ENCODE measurements around the gene C3orf33.

The C3orf33 gene

DNA sequence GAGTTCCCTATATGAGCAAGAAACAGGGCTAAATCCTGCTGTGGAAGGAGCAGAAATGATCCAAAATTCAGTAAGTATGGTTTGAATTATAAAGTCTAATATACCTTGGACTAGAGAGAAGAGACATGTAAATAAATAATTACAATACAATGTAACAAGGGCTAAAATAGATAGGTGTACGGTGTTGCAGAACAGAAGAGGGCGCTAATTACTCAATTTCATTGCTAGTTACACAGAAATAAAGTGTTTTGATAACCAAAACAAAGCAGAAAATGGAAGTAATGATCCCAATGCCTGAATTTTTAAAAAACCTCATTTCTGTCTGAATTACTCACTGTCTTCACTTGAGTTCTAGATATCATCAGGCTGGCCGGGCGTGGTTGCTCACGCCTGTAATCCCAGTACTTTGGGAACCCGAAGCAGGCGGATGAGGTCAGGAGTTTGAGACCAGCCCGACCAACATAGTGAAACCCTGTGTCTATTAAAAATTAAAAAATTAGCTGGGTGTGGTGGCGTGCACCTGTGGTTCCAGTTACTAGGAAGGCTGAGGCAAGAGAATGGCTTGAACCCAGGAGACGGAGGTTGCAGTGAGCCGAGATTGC, 52.9 kb downstream of the C3orf33 start:
- Histone ChIP-seq H3K27me3 (ENCODE audit: control insufficient read depth, insufficient read depth, low read length, poor library complexity, severe bottlenecking) (no peaks in the 10 kb centered on the region), H3K27ac (ENCODE audit: insufficient read depth, low read depth, low read length, poor library complexity, severe bottlenecking) (no peak overlapping the region), H3K4me1 (ENCODE audit: control insufficient read depth, insufficient read depth, low read length) (peaks cover 27% of the 10 kb centered on the region), H3K4me3 (ENCODE audit: insufficient read depth, low read depth, low read length) (no peak overlapping the region), H3K36me3 (ENCODE audit: control insufficient read depth, insufficient read depth, low read length) (no peaks in the 10 kb centered on the region), H3K9me3 (ENCODE audit: control insufficient read depth, low read length) (no peaks in the 10 kb centered on the region)
- 79 to 83% methylated on average over 10 to 11 of the region's 11 CpGs for WGBS, 2 experiments

- no peaks in the 10 kb centered on the region for H3K27me3 ChIP-seq (ENCODE audit: control insufficient read depth, insufficient read depth, low read length, poor library complexity, severe bottlenecking)
- H3K36me3 ChIP-seq (ENCODE audit: control insufficient read depth, insufficient read depth, low read length), result no peaks in the 10 kb centered on the region
- H3K9me3 ChIP-seq (ENCODE audit: control insufficient read depth, low read length), result no peaks in the 10 kb centered on the region
- H3K27ac ChIP-seq (ENCODE audit: insufficient read depth, low read depth, low read length, poor library complexity, severe bottlenecking), result peak overlapping the region; percentile 96
- H3K4me3 ChIP-seq (ENCODE audit: insufficient read depth, low read depth, low read length), result no peak overlapping the region
- 80 to 87% methylated on average over 8 of the region's 8 CpGs for WGBS, 2 experiments
- H3K4me1 ChIP-seq (ENCODE audit: control insufficient read depth, insufficient read depth, low read length), result peaks cover 54% of the 10 kb centered on the region
These were observed 57.3 kb downstream of the C3orf33 start for GRCh38 chr3:155748611-155749365.

GRCh38 chr3:155747946-155748290, 58.2 kb downstream of the C3orf33 start:
- Histone ChIP-seq H3K9me3 (ENCODE audit: control insufficient read depth, low read length) (no peaks in the 10 kb centered on the region), H3K36me3 (ENCODE audit: control insufficient read depth, insufficient read depth, low read length) (no peaks in the 10 kb centered on the region), H3K4me3 (ENCODE audit: insufficient read depth, low read depth, low read length) (no peak overlapping the region), H3K4me1 (ENCODE audit: control insufficient read depth, insufficient read depth, low read length) (peaks cover 58% of the 10 kb centered on the region), H3K27me3 (ENCODE audit: control insufficient read depth, insufficient read depth, low read length, poor library complexity, severe bottlenecking) (no peaks in the 10 kb centered on the region), H3K27ac (ENCODE audit: insufficient read depth, low read depth, low read length, poor library complexity, severe bottlenecking) (peak overlapping the region; percentile 96)
- WGBS, 2 experiments, result 61 to 72% methylated on average over 3 of the region's 3 CpGs

GRCh38 chr3:155747286-155747945, 58.7 kb downstream of the C3orf33 start:
- H3K4me3 ChIP-seq (ENCODE audit: insufficient read depth, low read depth, low read length), result no peak overlapping the region

GRCh38 chr3:155746703-155747102, 59.4 kb downstream of the C3orf33 start:
- 11% methylated on average over 1 of the region's 1 CpG; no CpG with 5 or more reads in 1 of the 2 experiments for WGBS, 2 experiments

More at GRCh38 chr3:155747286-155747945, 58.7 kb downstream of the C3orf33 start:
- Histone ChIP-seq H3K4me1 (ENCODE audit: control insufficient read depth, insufficient read depth, low read length) (peaks cover 57% of the 10 kb centered on the region), H3K27me3 (ENCODE audit: control insufficient read depth, insufficient read depth, low read length, poor library complexity, severe bottlenecking) (no peaks in the 10 kb centered on the region), H3K36me3 (ENCODE audit: control insufficient read depth, insufficient read depth, low read length) (no peaks in the 10 kb centered on the region), H3K9me3 (ENCODE audit: control insufficient read depth, low read length) (no peaks in the 10 kb centered on the region), H3K27ac (ENCODE audit: insufficient read depth, low read depth, low read length, poor library complexity, severe bottlenecking) (peak overlapping the region; percentile 96)
- 3 to 19% methylated on average over 1 to 2 of the region's 2 CpGs for WGBS, 2 experiments

GRCh38 chr3:155745795-155746550, 60.1 kb downstream of the C3orf33 start:
- Histone ChIP-seq H3K27me3 (ENCODE audit: control insufficient read depth, insufficient read depth, low read length, poor library complexity, severe bottlenecking) (no peaks in the 10 kb centered on the region), H3K4me3 (ENCODE audit: insufficient read depth, low read depth, low read length) (peak overlapping the region; percentile 24), H3K27ac (ENCODE audit: insufficient read depth, low read depth, low read length, poor library complexity, severe bottlenecking) (peak overlapping the region; percentile 96), H3K36me3 (ENCODE audit: control insufficient read depth, insufficient read depth, low read length) (no peaks in the 10 kb centered on the region), H3K4me1 (ENCODE audit: control insufficient read depth, insufficient read depth, low read length) (peaks cover 54% of the 10 kb centered on the region), H3K9me3 (ENCODE audit: control insufficient read depth, low read length) (no peaks in the 10 kb centered on the region)
- 1 to 3% methylated on average over 19 of the region's 19 CpGs for WGBS, 2 experiments

More at GRCh38 chr3:155746703-155747102, 59.4 kb downstream of the C3orf33 start:
- H3K27me3 ChIP-seq (ENCODE audit: control insufficient read depth, insufficient read depth, low read length, poor library complexity, severe bottlenecking), result no peaks in the 10 kb centered on the region
- no peaks in the 10 kb centered on the region for H3K36me3 ChIP-seq (ENCODE audit: control insufficient read depth, insufficient read depth, low read length)
- H3K27ac ChIP-seq (ENCODE audit: insufficient read depth, low read depth, low read length, poor library complexity, severe bottlenecking), result peak overlapping the region; percentile 96
- H3K4me3 ChIP-seq (ENCODE audit: insufficient read depth, low read depth, low read length), result peak overlapping the region; percentile 24
- H3K9me3 ChIP-seq (ENCODE audit: control insufficient read depth, low read length), result no peaks in the 10 kb centered on the region
- H3K4me1 ChIP-seq (ENCODE audit: control insufficient read depth, insufficient read depth, low read length), result peaks cover 52% of the 10 kb centered on the region

- no peaks in the 10 kb centered on the region for H3K27me3 ChIP-seq (ENCODE audit: control insufficient read depth, insufficient read depth, low read length, poor library complexity, severe bottlenecking)
- H3K4me3 ChIP-seq (ENCODE audit: insufficient read depth, low read depth, low read length), result peak within 1 kb of the TSS; percentile 87
- peaks cover 61% of the 10 kb centered on the region for H3K4me1 ChIP-seq (ENCODE audit: control insufficient read depth, insufficient read depth, low read length)
- WGBS, 2 experiments, result 1% methylated on average over 33 of the region's 33 CpGs
- H3K27ac ChIP-seq (ENCODE audit: insufficient read depth, low read depth, low read length, poor library complexity, severe bottlenecking), result peak within 1 kb of the TSS; percentile 96
- H3K36me3 ChIP-seq (ENCODE audit: control insufficient read depth, insufficient read depth, low read length), result no peaks in the 10 kb centered on the region
- H3K9me3 ChIP-seq (ENCODE audit: control insufficient read depth, low read length), result no peaks in the 10 kb centered on the region
These were observed 61.3 kb downstream of the C3orf33 start, which contains the start of gene PLCH1 for GRCh38 chr3:155744626-155745324. PLCH1 (minus strand) TSS chr3:155745071; CDS start chr3:155704224, 40,847 bp downstream.

- H3K4me3 ChIP-seq (ENCODE audit: insufficient read depth, low read depth, low read length), result peak overlapping the region; percentile 87
- no peaks in the 10 kb centered on the region for H3K36me3 ChIP-seq (ENCODE audit: control insufficient read depth, insufficient read depth, low read length)
- peaks cover 58% of the 10 kb centered on the region for H3K4me1 ChIP-seq (ENCODE audit: control insufficient read depth, insufficient read depth, low read length)
- no peaks in the 10 kb centered on the region for H3K27me3 ChIP-seq (ENCODE audit: control insufficient read depth, insufficient read depth, low read length, poor library complexity, severe bottlenecking)
- no peaks in the 10 kb centered on the region for H3K9me3 ChIP-seq (ENCODE audit: control insufficient read depth, low read length)
- WGBS, 2 experiments, result 0% methylated on average over 48 of the region's 48 CpGs
- H3K27ac ChIP-seq (ENCODE audit: insufficient read depth, low read depth, low read length, poor library complexity, severe bottlenecking), result peak overlapping the region; percentile 74
These were observed 62.0 kb downstream of the C3orf33 start for GRCh38 chr3:155744010-155744625.

DNA sequence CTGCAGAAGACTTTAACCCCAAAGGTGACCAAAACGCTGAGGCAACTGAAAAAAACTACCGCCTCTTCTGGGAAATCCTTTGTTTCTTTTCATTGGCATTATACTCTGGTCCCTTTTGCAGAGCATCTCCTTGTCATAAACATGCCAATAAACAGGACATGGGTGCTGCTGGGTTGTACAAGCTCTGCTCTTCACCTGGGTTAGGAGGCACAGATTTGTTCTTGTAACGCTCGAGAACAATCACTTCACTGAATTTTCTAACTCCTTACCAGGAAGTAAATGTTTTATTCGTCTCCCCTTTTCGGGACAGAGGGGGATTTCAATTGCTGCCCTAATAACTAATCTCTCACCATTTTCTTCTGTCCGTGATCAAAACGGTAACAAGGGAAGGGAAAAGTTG, 62.5 kb downstream of the C3orf33 start:
- WGBS, 2 experiments, result 21 to 24% methylated on average over 8 of the region's 8 CpGs
- H3K27ac ChIP-seq (ENCODE audit: insufficient read depth, low read depth, low read length, poor library complexity, severe bottlenecking), result no peak overlapping the region
- H3K36me3 ChIP-seq (ENCODE audit: control insufficient read depth, insufficient read depth, low read length), result no peaks in the 10 kb centered on the region
- H3K4me1 ChIP-seq (ENCODE audit: control insufficient read depth, insufficient read depth, low read length), result peaks cover 57% of the 10 kb centered on the region
- no peaks in the 10 kb centered on the region for H3K27me3 ChIP-seq (ENCODE audit: control insufficient read depth, insufficient read depth, low read length, poor library complexity, severe bottlenecking)
- H3K4me3 ChIP-seq (ENCODE audit: insufficient read depth, low read depth, low read length), result peak overlapping the region; percentile 87
- no peaks in the 10 kb centered on the region for H3K9me3 ChIP-seq (ENCODE audit: control insufficient read depth, low read length)

All from ectodermal cell (in vitro differentiated cells).